Endothelial cell of umbilical vein (primary cell): ENCODE measurements around the gene TSHZ3. TPM values are rescaled to one million over a fixed set of nuclear protein-coding genes. Genes with fewer than 3 reads are reported as not detected.

Experiments used
- BruUV-seq: library from RNA; stranded (reverse); fragments of 400-500 nt; replicated peaks from 2 replicates; lab custom pipeline; 2021; lab: Mats Ljungman, UMichigan
- CTCF ChIA-PET: fragments of 300-600, 350-600 bp; sonication (Branson Sonifier 250); formaldehyde crosslinking; loops from one replicate; lab custom pipeline; 2021; ENCODE audit warnings: antibody characterized with exemption, inconsistent platforms; lab: Charles Lee
- POLR2A ChIA-PET: fragments of 300-600, 350-600 bp; sonication (Branson Sonifier 250); formaldehyde crosslinking; loops from one replicate; lab custom pipeline; 2021; ENCODE audit warnings: antibody characterized with exemption, inconsistent platforms; lab: Charles Lee
- DNase-seq: peaks from one replicate; pipeline ENCODE4 v3.0.0-alpha.2; 2011; ENCODE audit warnings: low read depth, low spot score
- FAIRE-seq: peaks from 2 replicates; lab custom pipeline; 2011; peaks lifted over from hg19 to GRCh38; lab: Jason Lieb, UNC
- H2AFZ ChIP-seq: 2 replicates; pipeline ENCODE4 v1.6.0; 2012; ENCODE audit warnings: low read depth, low read length, control low read depth, inconsistent platforms
- H3K27ac ChIP-seq: 2 replicates; pipeline ENCODE4 v1.5.1; 2011; ENCODE audit warnings: low read depth, mild to moderate bottlenecking, control low read depth, low read length, moderate library complexity; ENCODE audit not compliant: insufficient read depth
- H3K27me3 ChIP-seq, 2 experiments: 2 replicates each; pipeline versions ENCODE4 v1.6.0 to v1.6.1; 2011; ENCODE audit warnings: low read length in 2 of 2, mixed read lengths in 1 of 2; ENCODE audit not compliant: control insufficient read depth in 2 of 2, insufficient read depth in 2 of 2
- H3K36me3 ChIP-seq, 2 experiments: 2 replicates in 1 of 2; 3 replicates in 1 of 2; pipeline ENCODE4 v1.5.1; 2011; ENCODE audit warnings: low read length in 2 of 2, mild to moderate bottlenecking in 1 of 2, moderate library complexity in 1 of 2; ENCODE audit not compliant: control insufficient read depth in 2 of 2, insufficient read depth in 2 of 2; ENCODE audit errors: extremely low read depth in 1 of 2
- H3K4me1 ChIP-seq: 3 replicates; pipeline ENCODE4 v1.5.1; 2011; ENCODE audit warnings: mild to moderate bottlenecking, low read length; ENCODE audit not compliant: control insufficient read depth, insufficient read depth; ENCODE audit errors: extremely low read depth
- H3K4me2 ChIP-seq: 2 replicates; pipeline ENCODE4 v1.6.1; 2011; ENCODE audit warnings: low read length, control low read depth, mixed read lengths; ENCODE audit not compliant: insufficient read depth
- H3K4me3 ChIP-seq, 3 experiments: fragments of 200-600 bp in 1 of 3; sonication (generic), shearing (Covaris generic) in 1 of 3; replicated peaks in 1 of 3; 2 replicates each; pipeline ENCODE4 v1.5.1; 2011 to 2016; ENCODE audit warnings: control low read depth in 3 of 3, low read length in 3 of 3, mild to moderate bottlenecking in 2 of 3, inconsistent platforms in 1 of 3, low read depth in 1 of 3, moderate library complexity in 1 of 3; ENCODE audit not compliant: insufficient read depth in 1 of 3
- H3K79me2 ChIP-seq: 2 replicates; pipeline ENCODE4 v1.6.0; 2012; ENCODE audit warnings: low read length, inconsistent platforms; ENCODE audit not compliant: control insufficient read depth, insufficient read depth
- H3K9ac ChIP-seq: replicated peaks from 2 replicates; pipeline ENCODE3; 2011; ENCODE audit warnings: low read length, control low read depth; ENCODE audit not compliant: insufficient read depth; ENCODE audit errors: extremely low read depth
- H3K9me1 ChIP-seq: replicated peaks from 3 replicates; pipeline ENCODE4 v1.6.0; 2011; ENCODE audit warnings: mild to moderate bottlenecking, low read length; ENCODE audit not compliant: control insufficient read depth, insufficient read depth; ENCODE audit errors: extremely low read depth
- H3K9me3 ChIP-seq: replicated peaks from 2 replicates; pipeline ENCODE4 v1.5.1; 2012; ENCODE audit warnings: low read length, inconsistent platforms; ENCODE audit not compliant: control insufficient read depth, insufficient read depth
- H4K20me1 ChIP-seq: replicated peaks from 2 replicates; pipeline ENCODE3; 2011; ENCODE audit warnings: mild to moderate bottlenecking, low read length; ENCODE audit not compliant: control insufficient read depth, insufficient read depth; ENCODE audit errors: extremely low read depth
- CTCF ChIP-seq, 2 donors: IDR thresholded peaks; 1 replicate in 1 of 2; 2 replicates in 1 of 2; pipeline ENCODE4 v1.5.1; 2011; ENCODE audit warnings: low read length in 2 of 2, mild to moderate bottlenecking in 2 of 2, moderate library complexity in 2 of 2, control low read depth in 1 of 2, inconsistent platforms in 1 of 2, low read depth in 1 of 2; ENCODE audit not compliant: insufficient read depth in 1 of 2; ENCODE audit errors: extremely low read depth in 1 of 2
- EZH2 ChIP-seq: IDR thresholded peaks from 2 replicates; pipeline ENCODE4 v1.6.1; 2012; ENCODE audit warnings: borderline replicate concordance, low read depth, mild to moderate bottlenecking, moderate library complexity, low read length, inconsistent platforms; ENCODE audit not compliant: severe bottlenecking
- FOS ChIP-seq: IDR thresholded peaks from 2 replicates; pipeline ENCODE4 v1.6.1; 2011; ENCODE audit warnings: mild to moderate bottlenecking, low read length, moderate library complexity, borderline replicate concordance; ENCODE audit not compliant: insufficient read depth
- GATA2 ChIP-seq: IDR thresholded peaks from 2 replicates; pipeline ENCODE4 v1.7.0; 2011; ENCODE audit warnings: low read depth, mild to moderate bottlenecking, moderate library complexity, mixed read lengths, low read length; ENCODE audit not compliant: insufficient read length, insufficient read depth
- JUN ChIP-seq: IDR thresholded peaks from 2 replicates; pipeline ENCODE4 v1.6.1; 2011; ENCODE audit warnings: borderline replicate concordance, low read depth; ENCODE audit not compliant: insufficient read length, insufficient read depth
- MAX ChIP-seq: IDR thresholded peaks from 2 replicates; pipeline ENCODE4 v1.6.1; 2011; ENCODE audit not compliant: insufficient read depth, insufficient read length
- MYC ChIP-seq: IDR thresholded peaks from one replicate; pipeline ENCODE4 v1.6.1; 2011; ENCODE audit warnings: mild to moderate bottlenecking, low read depth, low read length
- POLR2A ChIP-seq: IDR thresholded peaks from 2 replicates; pipeline ENCODE4 v1.6.1; 2012; ENCODE audit warnings: low read depth, mild to moderate bottlenecking, control low read depth, low read length
- POLR2AphosphoS5 ChIP-seq: IDR thresholded peaks from 2 replicates; pipeline ENCODE4 v1.6.1; 2012; ENCODE audit warnings: low read depth, mild to moderate bottlenecking, control low read depth, low read length, moderate library complexity; ENCODE audit not compliant: insufficient read depth
- dilution Hi-C: fragments of 300-500 bp; cut with MboI; formaldehyde crosslinking; loops from one replicate; pipeline ENCODE4 v1.15.0; 2019; ENCODE audit warnings: low sequenced_read_pairs; ENCODE audit not compliant: extremely low pct_ligation_motif_present
- intact Hi-C: fragments of 100-400 bp; cut with micrococcal nuclease; formaldehyde crosslinking; loops from one replicate; pipeline ENCODE4 v1.10.0; 2022
- polyA plus RNA-seq, 4 experiments: library from polyadenylated mRNA; depleted of rRNA in 3 of 4; stranded (reverse) in 3 of 4; unstranded in 1 of 4; fragments of >200 nt; gene quantifications; 2 replicates each; pipeline versions ENCODE4 v1.2.1 to v1.2.3, GENCODE V29; 2011 to 2012; ENCODE audit warnings: missing spikeins in 1 of 4
- total RNA-seq: library from RNA; stranded (reverse); gene quantifications from 2 replicates; pipeline ENCODE4 v1.2.3, GENCODE V29; 2021

Gene TSHZ3
- total and polyA plus RNA-seq, 2 donors (not counting 3 experiments of a cell fraction or from before 2014, with no cell fraction given), result 1.2 to 6.2 TPM

DNA sequence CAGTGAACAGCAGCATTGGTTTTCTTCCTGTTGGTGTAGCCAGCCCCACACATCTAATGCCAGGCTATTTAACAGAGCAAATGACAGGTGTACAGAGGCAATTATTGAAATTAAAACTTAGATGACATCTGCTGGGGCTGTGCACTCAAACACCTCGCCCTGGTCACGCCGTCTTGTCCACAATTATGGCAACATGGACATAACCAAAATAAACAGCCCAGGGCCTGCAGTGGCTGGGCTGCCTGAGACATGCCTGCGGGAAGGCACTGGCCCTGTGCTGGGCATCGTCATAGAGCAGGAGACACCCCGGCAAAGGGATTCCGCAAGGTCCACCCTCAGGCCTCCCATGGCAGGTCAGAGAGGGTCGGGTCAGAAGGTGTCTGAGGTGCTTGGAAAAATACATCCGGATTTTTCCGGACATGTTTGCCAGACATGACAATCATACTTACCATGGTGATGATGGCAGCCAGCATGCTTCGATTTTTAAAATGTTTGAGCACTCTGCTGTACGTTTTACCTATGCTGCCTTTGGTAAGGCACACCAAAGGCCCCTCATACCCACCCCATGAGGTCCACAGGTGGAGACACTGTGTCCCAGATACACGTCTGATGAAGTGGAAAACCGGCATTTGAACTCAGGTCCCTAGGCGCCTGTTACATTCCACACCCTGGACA is 47.8 kb downstream of the TSHZ3 start:
- BruUV-seq, result no TSS peak
- DNase-seq (no peak), FAIRE-seq (no peak)
- no peaks in the 10 kb centered on the region for H3K4me1 ChIP-seq
- H3K27me3 ChIP-seq, result no peaks in the 10 kb centered on the region
- no peaks in the 10 kb centered on the region for H4K20me1 ChIP-seq
- H3K9me3 ChIP-seq, result no peaks in the 10 kb centered on the region
- H3K9ac ChIP-seq, result no peak overlapping the region
- no peaks in the 10 kb centered on the region for H3K9me1 ChIP-seq
- no peaks in the 10 kb centered on the region for H3K79me2 ChIP-seq
- no peak overlapping the region for H3K4me3 ChIP-seq
- ChIA-PET CTCF (no interaction called here), POLR2A (no interaction called here)
- intact Hi-C loops (no loop called here), dilution Hi-C loops (no loop called here)
- H2AFZ ChIP-seq, result no peak overlapping the region
- no peaks in the 10 kb centered on the region for H3K36me3 ChIP-seq
- H3K27ac ChIP-seq, result no peak overlapping the region
- H3K4me2 ChIP-seq, result no peak overlapping the region
- no peak for TF ChIP-seq GATA2
- TF ChIP-seq JUN, result no peak
- TF ChIP-seq POLR2A, result no peak
- no peak for TF ChIP-seq MAX
- TF ChIP-seq EZH2, result no peak
- TF ChIP-seq FOS, result no peak
- TF ChIP-seq MYC, result no peak
- TF ChIP-seq POLR2AphosphoS5, result no peak
- no peak for TF ChIP-seq CTCF (IDR thresholded peaks at IDR 0.05; ENCODE audit: extremely low read depth in 1 of 2, insufficient read depth in 1 of 2, low read depth in 1 of 2, low read length in 2 of 2)
